GM18951 (cell line): ENCODE measurements around the gene SEMA6D.

ENCODE experiments used
- POLR2A ChIP-seq: IDR thresholded peaks from 4 replicates; pipeline ENCODE4 v1.6.1; 2011; ENCODE audit warnings: mild to moderate bottlenecking; ENCODE audit not compliant: insufficient read length, insufficient read depth; ENCODE audit errors: extremely low read depth
- in situ Hi-C: fragments of 300-500 bp; cut with MboI; formaldehyde crosslinking; loops from one replicate; pipeline ENCODE4 v1.12.0; 2022; ENCODE audit warnings: low sequenced_read_pairs, mixed read lengths, inconsistent platforms; ENCODE audit not compliant: unreplicated experiment

Gene SEMA6D

GRCh38 chr15:47717036-47717612 is at the start of gene SEMA6D:
TSS of gene SEMA6D (plus strand) at chr15:47717505. CDS start at chr15:47759799, 42,294 bp downstream.
- in situ Hi-C loops, result loop anchor here (25.0 kb wide), 1 partner anchor 270 kb away; no protein-coding TSS in a partner anchor
- no peak for TF ChIP-seq POLR2A

- TF ChIP-seq POLR2A, result no peak
- in situ Hi-C loops, result no loop called here
Observed at GRCh38 chr15:47669221-47669620, 48.1 kb upstream of the SEMA6D start.

- in situ Hi-C loops, result no loop called here
Observed at GRCh38 chr15:47670365-47670764, 46.9 kb upstream of the SEMA6D start.

GRCh38 chr15:47673232-47673761 is 44.0 kb upstream of the SEMA6D start:
- TF ChIP-seq POLR2A, result no peak
- in situ Hi-C loops, result no loop called here

More at GRCh38 chr15:47670365-47670764, 46.9 kb upstream of the SEMA6D start:
- TF ChIP-seq POLR2A, result no peak

- in situ Hi-C loops, result no loop called here
- no peak for TF ChIP-seq POLR2A
Observed at GRCh38 chr15:47674586-47675232, 42.6 kb upstream of the SEMA6D start.

- TF ChIP-seq POLR2A, result no peak
- in situ Hi-C loops, result no loop called here
Observed at GRCh38 chr15:47675735-47676134, 41.6 kb upstream of the SEMA6D start.

GRCh38 chr15:47678040-47678439 is 39.3 kb upstream of the SEMA6D start:
- in situ Hi-C loops, result no loop called here

GRCh38 chr15:47682661-47683060 is 34.6 kb upstream of the SEMA6D start:
- in situ Hi-C loops, result no loop called here
- TF ChIP-seq POLR2A, result no peak

More at GRCh38 chr15:47678040-47678439, 39.3 kb upstream of the SEMA6D start:
- no peak for TF ChIP-seq POLR2A

- no peak for TF ChIP-seq POLR2A
- in situ Hi-C loops, result no loop called here
Observed at GRCh38 chr15:47685141-47685870, 32.0 kb upstream of the SEMA6D start.

GRCh38 chr15:47688573-47689086 is 28.7 kb upstream of the SEMA6D start:
- in situ Hi-C loops, result no loop called here
- no peak for TF ChIP-seq POLR2A

- no peak for TF ChIP-seq POLR2A
- in situ Hi-C loops, result no loop called here
Observed at GRCh38 chr15:47689660-47690059, 27.6 kb upstream of the SEMA6D start.

GRCh38 chr15:47691882-47692281 is 25.4 kb upstream of the SEMA6D start:
- no peak for TF ChIP-seq POLR2A
- in situ Hi-C loops, result no loop called here

GRCh38 chr15:47696351-47696750 is 21.0 kb upstream of the SEMA6D start:
- in situ Hi-C loops, result no loop called here
- TF ChIP-seq POLR2A, result no peak
